IMR-90 (cell line): Measurements from ENCODE around the gene PSMB1. TPM values are rescaled to one million over a fixed set of nuclear protein-coding genes. Genes with fewer than 3 reads are reported as not detected.

Experiments
- ATAC-seq: fragments of 200-7000 bp; cut with Tn5 transposase; 2 replicates; pipeline ENCODE4 v1.9.1; 2020; ENCODE audit warnings: low read depth, mild to moderate bottlenecking, moderate library complexity
- BruUV-seq: library from RNA; stranded (reverse); fragments of 400-500 nt; replicated peaks from 2 replicates; lab custom pipeline; 2021; lab: Mats Ljungman, UMichigan
- CTCF ChIA-PET: fragments of 300-600 bp; formaldehyde crosslinking; extraction: SDS; loops from one replicate; lab custom pipeline; 2021; ENCODE audit warnings: antibody characterized with exemption; lab: Yijun Ruan, JAX
- POLR2A ChIA-PET: fragments of 300-600 bp; sonication (Branson Sonifier 250); formaldehyde crosslinking; loops from one replicate; lab custom pipeline; 2022; ENCODE audit warnings: antibody characterized with exemption; ENCODE audit not compliant: unreplicated experiment; lab: Charles Lee
- DNase-seq: peaks from one replicate; pipeline ENCODE4 v3.0.0; 2013
- H2AFZ ChIP-seq: replicated peaks from 2 replicates; pipeline ENCODE3; 2013; ENCODE audit warnings: low read length, mild to moderate bottlenecking; ENCODE audit not compliant: poor library complexity
- H2AK5ac ChIP-seq: 2 replicates; pipeline ENCODE4 v1.6.1; 2013; ENCODE audit warnings: low read depth, low read length, inconsistent platforms
- H2AK9ac ChIP-seq: replicated peaks from 2 replicates; pipeline ENCODE3; 2013; ENCODE audit warnings: mild to moderate bottlenecking, low read depth, low read length, moderate library complexity; ENCODE audit not compliant: poor library complexity
- H2BK120ac ChIP-seq: 2 replicates; pipeline ENCODE4 v1.6.1; 2013; ENCODE audit warnings: low read depth, low read length, inconsistent platforms
- H2BK15ac ChIP-seq: 3 replicates; pipeline ENCODE4 v1.6.1; 2013; ENCODE audit warnings: low read depth, low read length, inconsistent platforms
- H2BK20ac ChIP-seq: 2 replicates; pipeline ENCODE4 v1.6.1; 2013; ENCODE audit warnings: low read depth, mild to moderate bottlenecking, inconsistent platforms, low read length, moderate library complexity
- H2BK5ac ChIP-seq: 2 replicates; pipeline ENCODE4 v1.6.1; 2013; ENCODE audit warnings: mild to moderate bottlenecking, low read depth, low read length, inconsistent platforms; ENCODE audit not compliant: poor library complexity, severe bottlenecking
- H3K14ac ChIP-seq: replicated peaks from 2 replicates; pipeline ENCODE4 v1.6.1; 2013; ENCODE audit warnings: low read depth, low read length, inconsistent platforms
- H3K18ac ChIP-seq: 2 replicates; pipeline ENCODE4 v1.6.1; 2013; ENCODE audit warnings: low read depth, low read length, control low read depth
- H3K23ac ChIP-seq: 2 replicates; pipeline ENCODE4 v1.6.1; 2013; ENCODE audit warnings: low read depth, low read length, inconsistent platforms
- H3K27ac ChIP-seq: 2 replicates; pipeline ENCODE4 v1.5.1; 2013; ENCODE audit warnings: mild to moderate bottlenecking, control low read depth, low read length; ENCODE audit not compliant: insufficient read depth
- H3K27me3 ChIP-seq: 2 replicates; pipeline ENCODE4 v1.6.1; 2013; ENCODE audit warnings: low read length; ENCODE audit not compliant: control insufficient read depth, insufficient read depth
- H3K36me3 ChIP-seq: 2 replicates; pipeline ENCODE4 v1.6.1; 2013; ENCODE audit warnings: low read length, mixed read lengths; ENCODE audit not compliant: control insufficient read depth, insufficient read depth
- H3K4ac ChIP-seq: 2 replicates; pipeline ENCODE4 v1.6.1; 2013; ENCODE audit warnings: low read depth, low read length, inconsistent platforms
- H3K4me1 ChIP-seq: 2 replicates; pipeline ENCODE4 v1.6.1; 2013; ENCODE audit warnings: low read length, mixed read lengths; ENCODE audit not compliant: control insufficient read depth, insufficient read depth
- H3K4me2 ChIP-seq: 2 replicates; pipeline ENCODE4 v1.6.1; 2013; ENCODE audit warnings: low read depth, mild to moderate bottlenecking, control low read depth, low read length, moderate library complexity
- H3K4me3 ChIP-seq: 2 replicates; pipeline ENCODE4 v1.5.1; 2013; ENCODE audit warnings: low read depth, mild to moderate bottlenecking, control low read depth, low read length, moderate library complexity; ENCODE audit not compliant: insufficient read depth
- H3K56ac ChIP-seq: 2 replicates; pipeline ENCODE4 v1.6.1; 2013; ENCODE audit warnings: low read length, inconsistent platforms; ENCODE audit not compliant: insufficient read depth; ENCODE audit errors: extremely low read depth
- H3K79me1 ChIP-seq, 2 experiments: 2 replicates each; pipeline ENCODE4 v1.6.1; 2013; ENCODE audit warnings: low read length in 2 of 2, inconsistent platforms in 1 of 2, low read depth in 1 of 2
- H3K9ac ChIP-seq: 2 replicates; pipeline ENCODE4 v1.6.1; 2013; ENCODE audit warnings: low read depth, low read length, control low read depth
- H3K9me1 ChIP-seq: 2 replicates; pipeline ENCODE4 v1.6.1; 2013; ENCODE audit warnings: low read length, inconsistent platforms; ENCODE audit not compliant: insufficient read depth
- H3K9me3 ChIP-seq: 2 replicates; pipeline ENCODE4 v1.6.1; 2013; ENCODE audit warnings: low read length; ENCODE audit not compliant: control insufficient read depth, insufficient read depth
- H4K20me1 ChIP-seq: 2 replicates; pipeline ENCODE4 v1.6.1; 2013; ENCODE audit warnings: low read length, inconsistent platforms; ENCODE audit not compliant: insufficient read depth
- H4K5ac ChIP-seq: 2 replicates; pipeline ENCODE4 v1.6.1; 2013; ENCODE audit warnings: mild to moderate bottlenecking, low read depth, low read length, control low read depth
- H4K8ac ChIP-seq, 2 experiments: 2 replicates each; pipeline ENCODE4 v1.6.1; 2013; ENCODE audit warnings: low read depth in 2 of 2, low read length in 2 of 2, control low read depth in 1 of 2, inconsistent platforms in 1 of 2
- H4K91ac ChIP-seq: 2 replicates; pipeline ENCODE4 v1.6.1; 2013; ENCODE audit warnings: low read depth, low read length, inconsistent platforms; ENCODE audit not compliant: insufficient read depth
- BHLHE40 ChIP-seq: fragments of 150-350 bp; IDR thresholded peaks from 2 replicates; pipeline ENCODE4 v1.6.1; 2016; ENCODE audit warnings: mild to moderate bottlenecking, low read depth, low read length
- CEBPB ChIP-seq: IDR thresholded peaks from 2 replicates; pipeline ENCODE4 v1.6.1; 2012; ENCODE audit warnings: low read depth, low read length, improper control_type of control experiment
- CHD1 ChIP-seq: IDR thresholded peaks from 2 replicates; pipeline ENCODE4 v1.6.1; 2012; ENCODE audit warnings: low read depth, low read length, improper control_type of control experiment
- CTCF ChIP-seq: conservative IDR thresholded peaks from 2 replicates; pipeline ENCODE4 v1.5.1; 2012; ENCODE audit warnings: mild to moderate bottlenecking, low read depth, low read length, improper control_type of control experiment
- FOS ChIP-seq: fragments of 150-350 bp; IDR thresholded peaks from 2 replicates; pipeline ENCODE4 v1.6.1; 2016; ENCODE audit warnings: low read depth, low read length
- MAFK ChIP-seq: IDR thresholded peaks from 2 replicates; pipeline ENCODE4 v1.6.1; 2012; ENCODE audit warnings: low read depth, low read length, improper control_type of control experiment
- MAZ ChIP-seq: IDR thresholded peaks from 2 replicates; pipeline ENCODE4 v1.6.1; 2012; ENCODE audit warnings: low read depth, mild to moderate bottlenecking, low read length, improper control_type of control experiment, moderate library complexity, borderline replicate concordance
- MXI1 ChIP-seq: IDR thresholded peaks from 2 replicates; pipeline ENCODE4 v1.6.1; 2012; ENCODE audit warnings: low read depth, mild to moderate bottlenecking, low read length, moderate library complexity, borderline replicate concordance
- NFE2L2 ChIP-seq: fragments of 150-350 bp; IDR thresholded peaks from 2 replicates; pipeline ENCODE4 v1.6.1; 2016; ENCODE audit warnings: low read depth, mild to moderate bottlenecking, low read length
- POLR2A ChIP-seq: IDR thresholded peaks from 2 replicates; pipeline ENCODE4 v1.6.1; 2012; ENCODE audit warnings: mild to moderate bottlenecking, low read depth, low read length
- RAD21 ChIP-seq: IDR thresholded peaks from 2 replicates; pipeline ENCODE4 v1.6.1; 2012; ENCODE audit warnings: low read length, improper control_type of control experiment
- RCOR1 ChIP-seq: IDR thresholded peaks from 2 replicates; pipeline ENCODE4 v1.6.1; 2012; ENCODE audit warnings: mild to moderate bottlenecking, low read length, improper control_type of control experiment; ENCODE audit not compliant: insufficient replicate concordance
- RFX5 ChIP-seq: IDR thresholded peaks from 2 replicates; pipeline ENCODE4 v1.8.0; 2012; ENCODE audit warnings: low read depth, mild to moderate bottlenecking, low read length, moderate library complexity
- SMC3 ChIP-seq: fragments of 150-350 bp; IDR thresholded peaks from 2 replicates; pipeline ENCODE4 v1.6.1; 2016; ENCODE audit warnings: low read depth, mild to moderate bottlenecking, antibody characterized with exemption, low read length, moderate library complexity
- USF2 ChIP-seq: fragments of 150-350 bp; IDR thresholded peaks from 2 replicates; pipeline ENCODE4 v1.6.1; 2017; ENCODE audit warnings: mild to moderate bottlenecking, antibody characterized with exemption, low read length, low read depth
- WGBS, 2 experiments: methylation state at CpG; one replicate each; pipeline versions ENCODE4 v1.1.5 to v1.1.7; 2013; ENCODE audit warnings: missing lambda C conversion rate in 2 of 2; ENCODE audit not compliant: insufficient read length in 1 of 2; ENCODE audit errors: extremely low coverage in 2 of 2; 5-methylcytosine and 5-hydroxymethylcytosine counted together
- dilution Hi-C: fragments of 300-500 bp; cut with HindIII; formaldehyde crosslinking; loops from one replicate; pipeline ENCODE4 v1.14.3; 2018; ENCODE audit warnings: low sequenced_read_pairs; ENCODE audit not compliant: unreplicated experiment
- in situ Hi-C: fragments of 300-500 bp; cut with MboI; formaldehyde crosslinking; loops from 3 replicates; pipeline ENCODE4 v1.14.3; 2019; ENCODE audit warnings: low sequenced_read_pairs, inconsistent platforms, mixed read lengths
- intact Hi-C: fragments of 100-400 bp; cut with micrococcal nuclease; formaldehyde crosslinking; loops from 2 replicates; pipeline ENCODE4 v1.10.0; 2022
- polyA plus RNA-seq, 3 experiments: library from polyadenylated mRNA; depleted of rRNA; stranded (reverse); fragments of >200 nt; gene quantifications; 2 replicates each; pipeline ENCODE4 v1.2.3, GENCODE V29; 2012; ENCODE audit warnings: low replicate concordance in 1 of 3
- total RNA-seq: library from RNA; depleted of rRNA; stranded (reverse); fragments of >200 nt; gene quantifications from 2 replicates; pipeline ENCODE4 v1.2.3, GENCODE V29; 2012

Gene PSMB1
- total and polyA plus RNA-seq, 2 of the 4 experiments (the other 2 are of a cell fraction): 450 to 508 TPM

GRCh38 chr6:170529839-170530469 lies 23.2 kb downstream of the PSMB1 start:
- H3K4ac ChIP-seq: no peak overlapping the region
- no peak overlapping the region for H2BK15ac ChIP-seq
- no peak overlapping the region for H2BK120ac ChIP-seq
- intact Hi-C loops: loop anchor here (1.0 to 10.0 kb wide), 6 partner anchors 238 to 1633 kb away; partner anchors contain the start of genes DLL1 and PHF10
- H3K36me3 ChIP-seq: peaks cover 12% of the 10 kb centered on the region
- H4K20me1 ChIP-seq: no peaks in the 10 kb centered on the region
- H3K14ac ChIP-seq: no peak overlapping the region
- H2BK5ac ChIP-seq: no peak overlapping the region
- ChIA-PET CTCF (interaction anchor here (0.5 to 3.3 kb wide), 8 partner anchors 10 to 1001 kb away, joined by 3 to 23 read pairs (median 3); no protein-coding TSS in a partner anchor), POLR2A (interaction anchor here (0.6 kb wide), 1 partner anchor 111 kb away, joined by 5 read pairs; no protein-coding TSS in a partner anchor)
- H3K23ac ChIP-seq: no peak overlapping the region
- no peak overlapping the region for H3K9ac ChIP-seq
- no peaks in the 10 kb centered on the region for H3K27me3 ChIP-seq
- H4K91ac ChIP-seq: no peak overlapping the region
- H3K4me1 ChIP-seq: peaks cover 6% of the 10 kb centered on the region
- H4K8ac ChIP-seq: no peak overlapping the region
- peak overlapping the region; percentile 34 for H2AFZ ChIP-seq
- H3K79me1 ChIP-seq: 0 out of 4 replicates have a peak, but pooled peaks cover under 1 to 3% of the 10 kb centered on the region in 2 experiments
- dilution Hi-C loops: no loop called here
- no peak overlapping the region for H2AK5ac ChIP-seq
- H2BK20ac ChIP-seq: no peak overlapping the region
- ATAC-seq (peak; percentile 88), DNase-seq (peak; percentile 69)
- no TSS peak for BruUV-seq
- in situ Hi-C loops: loop anchor here (10.0 kb wide), 1 partner anchor 815 kb away; no protein-coding TSS in a partner anchor
- H3K4me2 ChIP-seq: no peak overlapping the region
- WGBS, 2 experiments: 40% methylated on average over 1 of the region's 5 CpGs; no CpG with 5 or more reads in 1 of the 2 experiments
- H2AK9ac ChIP-seq: no peak overlapping the region
- H3K4me3 ChIP-seq: no peak overlapping the region
- H3K18ac ChIP-seq: no peak overlapping the region
- H3K27ac ChIP-seq: no peak overlapping the region
- H4K5ac ChIP-seq: no peak overlapping the region
- no peak overlapping the region for H3K56ac ChIP-seq
- H3K9me3 ChIP-seq: no peaks in the 10 kb centered on the region
- no peaks in the 10 kb centered on the region for H3K9me1 ChIP-seq
- TF ChIP-seq BHLHE40 (no peak), CEBPB (no peak), RFX5 (no peak), MXI1 (no peak), MAZ (no peak), MAFK (no peak), CTCF (peak; percentile 92), SMC3 (peak; percentile 85), NFE2L2 (no peak), RCOR1 (no peak), CHD1 (no peak), FOS (no peak), POLR2A (no peak), RAD21 (peak; percentile 95), USF2 (no peak)
